B cell (primary cell): Measurements from ENCODE around the gene COX6B2. TPM values are rescaled to one million over a fixed set of nuclear protein-coding genes. Genes with fewer than 3 reads are reported as not detected.

ENCODE experiments used
- ATAC-seq: fragments of 200-7000 bp; cut with Tn5 transposase; one replicate; pipeline ENCODE4 v1.10.0; 2021; ENCODE audit warnings: low read depth, mild to moderate bottlenecking, moderate number of reproducible peaks, moderate library complexity
- CTCF ChIA-PET: fragments of 350-600 bp; sonication (Branson Sonifier 250); formaldehyde crosslinking; loops from one replicate; lab custom pipeline; 2021; ENCODE audit warnings: antibody characterized with exemption, inconsistent platforms; lab: Charles Lee
- POLR2A ChIA-PET: fragments of 350-600 bp; sonication (Branson Sonifier 250); formaldehyde crosslinking; loops from one replicate; lab custom pipeline; 2021; ENCODE audit warnings: antibody characterized with exemption; lab: Charles Lee
- DNase-seq: peaks from one replicate; pipeline ENCODE4 v3.0.0; 2013
- H2AFZ ChIP-seq: 2 replicates; pipeline ENCODE4 v1.6.1; 2012; ENCODE audit warnings: mild to moderate bottlenecking, low read depth, low read length; ENCODE audit not compliant: insufficient read depth, poor library complexity, severe bottlenecking
- H3K27ac ChIP-seq, 2 donors: 1 replicate in 1 of 2; 2 replicates in 1 of 2; pipeline ENCODE4 v1.5.1; 2012 to 2013; ENCODE audit warnings: low read length in 2 of 2, mild to moderate bottlenecking in 2 of 2, moderate library complexity in 1 of 2
- H3K27me3 ChIP-seq, 4 experiments: fragments of 200-600 bp in 1 of 4; sonication (generic) in 1 of 4; replicated peaks in 1 of 4; 1 replicate in 2 of 4; 2 replicates in 2 of 4; pipeline versions ENCODE4 v1.6.1 to v1.7.0; 2013 to 2016; ENCODE audit warnings: low read length in 3 of 4, mild to moderate bottlenecking in 2 of 4, mixed read lengths in 1 of 4, moderate library complexity in 1 of 4; ENCODE audit not compliant: insufficient read depth in 4 of 4, control insufficient read depth in 3 of 4; ENCODE audit errors: control extremely low read depth in 1 of 4
- H3K36me3 ChIP-seq, 2 experiments: replicated peaks in 1 of 2; 1 replicate in 1 of 2; 2 replicates in 1 of 2; pipeline versions ENCODE4 v1.6.1 to v1.7.1; 2013; ENCODE audit warnings: low read length in 1 of 2; ENCODE audit not compliant: insufficient read depth in 2 of 2, control insufficient read depth in 1 of 2; ENCODE audit errors: control extremely low read depth in 1 of 2, extremely low read depth in 1 of 2
- H3K4me1 ChIP-seq, 2 donors: fragments of 200-600 bp in 1 of 2; sonication (generic) in 1 of 2; 1 replicate in 1 of 2; 2 replicates in 1 of 2; pipeline versions ENCODE4 v1.5.1 to v1.6.1; 2013 to 2017; ENCODE audit warnings: low read length in 2 of 2; ENCODE audit not compliant: control insufficient read depth in 2 of 2, insufficient read depth in 2 of 2
- H3K4me2 ChIP-seq: replicated peaks from 2 replicates; pipeline ENCODE3; 2012; ENCODE audit warnings: mild to moderate bottlenecking, low read depth, low read length; ENCODE audit not compliant: poor library complexity, severe bottlenecking
- H3K4me3 ChIP-seq, 5 experiments: fragments of 200-600 bp in 1 of 5; sonication (generic) in 1 of 5; 1 replicate in 3 of 5; 2 replicates in 2 of 5; pipeline versions ENCODE4 v1.5.1 to v1.7.0; 2011 to 2016; ENCODE audit warnings: low read length in 4 of 5, mild to moderate bottlenecking in 4 of 5, low read depth in 2 of 5, control low read depth in 1 of 5, moderate library complexity in 1 of 5; ENCODE audit not compliant: insufficient read depth in 1 of 5; ENCODE audit errors: control extremely low read depth in 1 of 5, extremely low read depth in 1 of 5
- H3K79me2 ChIP-seq: fragments of 200-600 bp; sonication (generic); one replicate; pipeline ENCODE4 v1.6.0; 2016; ENCODE audit warnings: low read length; ENCODE audit not compliant: control insufficient read depth, insufficient read depth
- H3K9ac ChIP-seq: fragments of 200-600 bp; sonication (generic); 2 replicates; pipeline ENCODE4 v1.6.1; 2017; ENCODE audit warnings: mild to moderate bottlenecking, low read length, moderate library complexity
- H3K9me3 ChIP-seq, 3 donors: one replicate each; pipeline versions ENCODE4 v1.6.1 to v1.7.1; 2013; ENCODE audit warnings: low read length in 2 of 3; ENCODE audit not compliant: control insufficient read depth in 2 of 3, insufficient read depth in 1 of 3; ENCODE audit errors: control extremely low read depth in 1 of 3
- H4K20me1 ChIP-seq: 2 replicates; pipeline ENCODE4 v1.6.0; 2012; ENCODE audit warnings: mild to moderate bottlenecking, low read length; ENCODE audit not compliant: insufficient read depth, control insufficient read depth, poor library complexity, severe bottlenecking
- H3K27ac Mint-ChIP-seq: one replicate; pipeline ENCODE4 v1.8.0; 2021; ENCODE audit warnings: mixed read lengths
- H3K27me3 Mint-ChIP-seq: one replicate; pipeline ENCODE4 v1.8.0; 2021; ENCODE audit warnings: mixed read lengths
- H3K4me1 Mint-ChIP-seq: one replicate; pipeline ENCODE4 v1.8.0; 2021; ENCODE audit warnings: mixed read lengths
- H3K4me3 Mint-ChIP-seq: one replicate; pipeline ENCODE4 v1.8.0; 2021; ENCODE audit warnings: mixed read lengths
- H3K9me3 Mint-ChIP-seq: one replicate; pipeline ENCODE4 v1.8.0; 2022; ENCODE audit warnings: mixed read lengths; ENCODE audit not compliant: insufficient read depth
- EZH2 ChIP-seq: IDR thresholded peaks from 2 replicates; pipeline ENCODE4 v1.6.1; 2012; ENCODE audit warnings: borderline replicate concordance, low read depth, mild to moderate bottlenecking, moderate library complexity, low read length; ENCODE audit not compliant: insufficient read depth, poor library complexity, severe bottlenecking
- WGBS: methylation state at CpG from one replicate; pipeline ENCODE4 v1.1.5; 2013; ENCODE audit warnings: missing lambda C conversion rate; ENCODE audit not compliant: insufficient coverage; 5-methylcytosine and 5-hydroxymethylcytosine counted together
- intact Hi-C: fragments of 100-400 bp; cut with micrococcal nuclease; formaldehyde crosslinking; loops from one replicate; pipeline ENCODE4 v1.10.0; 2022
- polyA plus RNA-seq: library from polyadenylated mRNA; depleted of rRNA; stranded (reverse); fragments of >200 nt; gene quantifications from 2 replicates; pipeline ENCODE4 v1.2.3, GENCODE V29; 2012
- total RNA-seq, 2 donors: library from RNA; stranded (reverse); fragments of 120-200 nt in 1 of 2; gene quantifications; 1 replicate in 1 of 2; 2 replicates in 1 of 2; pipeline versions ENCODE4 v1.2.3 to v1.2.4, GENCODE V29; 2013 to 2022
- TF ChIP-seq, protein P1 (sequence below): fragments of 200-600 bp; IDR thresholded peaks from one replicate; pipeline ENCODE4 v1.8.0; 2022; ENCODE audit warnings: antibody characterized with exemption, mild to moderate bottlenecking

Gene COX6B2
- total and polyA plus RNA-seq, 2 donors (not counting 1 experiment from before 2014, with no cell fraction given), result not detected

DNA sequence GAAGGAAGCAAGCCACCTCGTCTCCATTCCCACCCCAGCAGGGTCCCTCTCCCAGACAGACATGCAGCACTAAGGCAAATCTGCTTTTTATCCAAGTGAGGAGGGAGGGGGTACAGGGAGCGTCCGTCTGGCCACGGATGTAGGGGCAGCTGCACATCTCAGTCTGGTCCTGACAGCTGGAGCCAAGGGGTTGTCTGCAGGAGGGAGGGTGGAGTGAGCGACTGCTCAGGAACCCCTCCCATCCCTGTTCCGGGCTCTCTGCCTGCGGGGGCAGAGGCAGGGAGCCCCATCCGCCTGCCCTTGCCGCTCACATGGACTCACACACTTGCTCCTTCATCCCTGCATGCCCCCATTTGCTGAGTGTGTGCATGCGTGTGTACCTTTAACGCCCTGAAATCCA is 24.7 kb upstream of the COX6B2 start:
- H3K27me3 Mint-ChIP-seq, result peaks cover 5% of the 10 kb centered on the region
- peaks cover 6% of the 10 kb centered on the region for H4K20me1 ChIP-seq
- no peaks in the 10 kb centered on the region for H3K9me3 Mint-ChIP-seq
- H2AFZ ChIP-seq, result no peak overlapping the region
- peaks cover 6 to 11% of the 10 kb centered on the region in 2 donors for H3K4me1 ChIP-seq
- H3K4me1 Mint-ChIP-seq, result peaks cover 10% of the 10 kb centered on the region
- no peak overlapping the region for H3K27ac ChIP-seq
- DNase-seq (no peak), ATAC-seq (no peak)
- no peaks in the 10 kb centered on the region for H3K36me3 ChIP-seq
- peaks cover 11% of the 10 kb centered on the region for H3K79me2 ChIP-seq
- no peak overlapping the region for H3K4me3 Mint-ChIP-seq
- no peak overlapping the region for H3K4me2 ChIP-seq
- TF ChIP-seq, protein P1, sequence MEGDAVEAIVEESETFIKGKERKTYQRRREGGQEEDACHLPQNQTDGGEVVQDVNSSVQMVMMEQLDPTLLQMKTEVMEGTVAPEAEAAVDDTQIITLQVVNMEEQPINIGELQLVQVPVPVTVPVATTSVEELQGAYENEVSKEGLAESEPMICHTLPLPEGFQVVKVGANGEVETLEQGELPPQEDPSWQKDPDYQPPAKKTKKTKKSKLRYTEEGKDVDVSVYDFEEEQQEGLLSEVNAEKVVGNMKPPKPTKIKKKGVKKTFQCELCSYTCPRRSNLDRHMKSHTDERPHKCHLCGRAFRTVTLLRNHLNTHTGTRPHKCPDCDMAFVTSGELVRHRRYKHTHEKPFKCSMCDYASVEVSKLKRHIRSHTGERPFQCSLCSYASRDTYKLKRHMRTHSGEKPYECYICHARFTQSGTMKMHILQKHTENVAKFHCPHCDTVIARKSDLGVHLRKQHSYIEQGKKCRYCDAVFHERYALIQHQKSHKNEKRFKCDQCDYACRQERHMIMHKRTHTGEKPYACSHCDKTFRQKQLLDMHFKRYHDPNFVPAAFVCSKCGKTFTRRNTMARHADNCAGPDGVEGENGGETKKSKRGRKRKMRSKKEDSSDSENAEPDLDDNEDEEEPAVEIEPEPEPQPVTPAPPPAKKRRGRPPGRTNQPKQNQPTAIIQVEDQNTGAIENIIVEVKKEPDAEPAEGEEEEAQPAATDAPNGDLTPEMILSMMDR, result no peak
- no peak for TF ChIP-seq EZH2
- H3K27ac Mint-ChIP-seq, result no peak overlapping the region
- intact Hi-C loops, result no loop called here
- peaks cover 0 to 23% (median 10%) of the 10 kb centered on the region in 4 experiments for H3K27me3 ChIP-seq
- H3K9ac ChIP-seq, result no peak overlapping the region
- 89% methylated on average over 9 of the region's 11 CpGs for WGBS
- ChIA-PET CTCF (no interaction called here), POLR2A (interaction anchor here (0.6 kb wide), 1 partner anchor 248 kb away, joined by 6 read pairs; no protein-coding TSS in a partner anchor)
- no peak overlapping the region for H3K4me3 ChIP-seq
- H3K9me3 ChIP-seq, result no peaks in the 10 kb centered on the region

DNA sequence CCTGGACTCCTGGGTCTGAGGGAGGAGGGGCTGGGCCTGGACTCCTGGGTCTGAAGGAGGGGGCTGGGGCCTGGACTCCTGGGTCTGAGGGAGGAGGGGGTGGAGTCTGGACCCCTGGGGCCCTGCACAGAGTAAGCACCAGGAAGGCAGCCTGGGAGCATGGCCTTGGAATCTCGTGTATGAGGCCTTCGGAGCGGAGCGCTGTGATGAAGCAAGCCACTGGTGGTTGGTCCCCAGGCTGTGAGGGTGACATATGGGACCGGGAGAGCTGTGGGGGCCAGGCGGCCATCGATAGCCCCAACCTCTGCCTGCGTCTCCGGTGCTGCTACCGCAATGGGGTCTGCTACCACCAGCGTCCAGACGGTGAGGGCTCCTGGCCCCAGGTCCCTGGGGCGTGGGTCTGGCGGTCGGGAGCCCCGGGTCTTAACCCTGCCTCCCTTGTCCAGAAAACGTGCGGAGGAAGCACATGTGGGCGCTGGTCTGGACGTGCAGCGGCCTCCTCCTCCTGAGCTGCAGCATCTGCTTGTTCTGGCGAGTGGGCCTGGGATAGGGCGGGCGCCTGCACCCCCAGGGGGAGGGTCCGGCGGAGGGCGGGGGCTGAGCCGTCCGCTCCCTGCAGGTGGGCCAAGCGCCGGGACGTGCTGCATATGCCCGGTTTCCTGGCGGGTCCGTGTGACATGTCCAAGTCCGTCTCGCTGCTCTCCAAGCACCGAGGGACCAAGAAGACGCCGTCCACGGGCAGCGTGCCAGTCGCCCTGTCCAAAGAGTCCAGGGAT is 23.0 kb upstream of the COX6B2 start:
- ChIA-PET CTCF (no interaction called here), POLR2A (no interaction called here)
- H4K20me1 ChIP-seq, result no peaks in the 10 kb centered on the region
- no peak overlapping the region for H3K27ac ChIP-seq
- H3K27me3 Mint-ChIP-seq, result peaks cover 11% of the 10 kb centered on the region
- H3K79me2 ChIP-seq, result peaks cover 10% of the 10 kb centered on the region
- intact Hi-C loops, result no loop called here
- H3K4me3 Mint-ChIP-seq, result no peak overlapping the region
- no peak overlapping the region for H3K4me2 ChIP-seq
- DNase-seq (no peak), ATAC-seq (no peak)
- H3K4me1 Mint-ChIP-seq, result peaks cover 4% of the 10 kb centered on the region
- H2AFZ ChIP-seq, result no peak overlapping the region
- H3K27me3 ChIP-seq, result peaks cover 0 to 38% (median 13%) of the 10 kb centered on the region in 4 experiments
- H3K4me1 ChIP-seq, result peaks cover 0 to under 1% of the 10 kb centered on the region in 2 donors
- no peaks in the 10 kb centered on the region for H3K36me3 ChIP-seq
- H3K9me3 ChIP-seq, result peaks cover 0 to 7% (median 0%) of the 10 kb centered on the region in 3 donors
- H3K4me3 ChIP-seq, result no peak overlapping the region
- H3K27ac Mint-ChIP-seq, result no peak overlapping the region
- H3K9ac ChIP-seq, result no peak overlapping the region
- WGBS, result 62% methylated on average over 43 of the region's 43 CpGs
- H3K9me3 Mint-ChIP-seq, result no peaks in the 10 kb centered on the region
- TF ChIP-seq, protein P1, result no peak
- no peak for TF ChIP-seq EZH2
